ENCODE results near the gene CELF2.

The CELF2 gene

GRCh38 chr10:11231285-11231684 is 213.6 kb downstream of the CELF2 start:
- no peak for DNase-seq

- DNase-seq: no peak
Measured at GRCh38 chr10:11232222-11232961, 214.7 kb downstream of the CELF2 start.

GRCh38 chr10:11234857-11235531 is 217.3 kb downstream of the CELF2 start:
- no peak for DNase-seq

- DNase-seq: no peak
Measured at GRCh38 chr10:11235771-11236170, 218.1 kb downstream of the CELF2 start.

GRCh38 chr10:11236234-11236633 is 218.6 kb downstream of the CELF2 start:
- no peak for DNase-seq

GRCh38 chr10:11237571-11237970 is 219.9 kb downstream of the CELF2 start:
- DNase-seq: no peak

- no peak for DNase-seq
Measured at GRCh38 chr10:11238893-11239292, 221.2 kb downstream of the CELF2 start.

GRCh38 chr10:11240641-11241040 is 223.0 kb downstream of the CELF2 start:
- DNase-seq: no peak

GRCh38 chr10:11242443-11243387 is 225.0 kb downstream of the CELF2 start:
- no peak for DNase-seq

GRCh38 chr10:11243425-11244222 is 226.0 kb downstream of the CELF2 start:
- no peak for DNase-seq

- no peak for DNase-seq
Measured at GRCh38 chr10:11245095-11245479, 227.4 kb downstream of the CELF2 start.

GRCh38 chr10:11245510-11245909 is 227.8 kb downstream of the CELF2 start:
- DNase-seq: no peak

- DNase-seq: no peak
Measured at GRCh38 chr10:11245981-11246590, 228.4 kb downstream of the CELF2 start.

GRCh38 chr10:11246752-11247467 is 229.2 kb downstream of the CELF2 start:
- no peak for DNase-seq

GRCh38 chr10:11249152-11249807 is 231.6 kb downstream of the CELF2 start:
- DNase-seq: no peak

GRCh38 chr10:11249808-11250195 is 232.1 kb downstream of the CELF2 start:
- no peak for DNase-seq

GRCh38 chr10:11250304-11250703 is 232.6 kb downstream of the CELF2 start:
- DNase-seq: no peak

- no peak for DNase-seq
Measured at GRCh38 chr10:11252887-11253286, 235.2 kb downstream of the CELF2 start.

GRCh38 chr10:11253385-11254002 is 235.8 kb downstream of the CELF2 start:
- no peak for DNase-seq

GRCh38 chr10:11255156-11255555 is 237.5 kb downstream of the CELF2 start:
- no peak for DNase-seq
